ENCODE results near the gene LEMD2. TPM values are rescaled to one million over a fixed set of nuclear protein-coding genes. Genes with fewer than 3 reads are reported as not detected.

The LEMD2 gene
- polyA plus RNA-seq, 1 donor (not counting 4 experiments of a cell fraction or from before 2014, with no cell fraction given) = 48.6 TPM

DNA sequence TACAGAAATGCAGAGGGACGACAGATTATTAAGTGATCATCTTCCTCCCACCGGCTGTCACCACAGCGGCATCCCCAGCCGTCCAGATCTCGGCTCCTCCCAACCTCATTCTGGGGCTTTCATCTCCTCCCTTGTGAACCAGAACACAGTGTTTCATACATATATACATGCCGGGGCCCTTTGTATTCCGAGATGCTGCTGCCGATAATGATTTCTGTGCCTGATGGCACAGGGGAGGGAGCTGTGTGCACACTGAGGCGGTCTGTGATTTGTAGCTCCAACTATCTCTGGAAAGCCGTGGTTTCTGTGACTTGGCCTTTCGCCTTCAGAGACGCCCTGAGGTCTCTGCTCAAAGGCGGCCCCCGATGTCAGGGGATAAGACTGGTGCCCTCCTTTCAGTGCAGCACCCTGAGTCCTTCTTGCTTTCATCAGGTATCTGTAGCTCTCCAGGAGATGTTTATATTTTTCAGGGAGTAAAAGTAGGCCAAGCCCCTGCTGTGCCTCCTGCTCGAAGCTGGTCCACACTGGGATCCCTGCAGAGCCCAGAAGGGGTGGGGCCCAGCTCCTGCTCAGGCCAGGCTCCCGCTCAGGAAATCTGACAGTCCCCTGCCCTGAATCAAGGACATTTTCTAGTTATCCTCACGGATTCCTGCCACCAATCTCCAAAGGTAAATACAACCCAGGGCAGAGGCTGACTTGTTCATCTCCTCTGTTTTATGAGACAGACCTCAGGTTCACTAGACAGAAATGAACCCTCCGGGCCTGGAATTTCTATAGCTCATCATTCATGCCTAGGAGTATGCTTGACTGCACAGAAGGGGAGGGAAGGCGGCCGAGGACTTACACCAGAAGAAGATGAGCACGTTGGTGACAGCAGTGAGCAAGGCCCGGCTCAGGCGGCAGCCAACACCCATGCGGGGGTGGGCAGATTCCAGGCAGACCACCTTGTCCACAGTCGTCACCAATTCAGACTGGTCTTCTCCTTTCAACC lies 11.2 kb downstream of the LEMD2 start:
- no peak for FAIRE-seq

GRCh38 chr6:33776764-33777163 lies 12.2 kb downstream of the LEMD2 start:
- FAIRE-seq (no peak), DNase-seq (ENCODE audit: low read depth, low spot score) (no peak)
- H3K9me3 ChIP-seq (ENCODE audit: control insufficient read depth, low read depth, low read length) = no peaks in the 10 kb centered on the region
- dilution Hi-C loops (cut with MboI; ENCODE audit: extremely low pct_ligation_motif_present, low sequenced_read_pairs) = no loop called here
- H3K4me1 ChIP-seq (ENCODE audit: control insufficient read depth, extremely low read depth, insufficient read depth, low read length) = peaks cover 27% of the 10 kb centered on the region
- H3K36me3 ChIP-seq (ENCODE audit: control insufficient read depth in 2 of 2, extremely low read depth in 1 of 2, insufficient read depth in 2 of 2, low read length in 2 of 2) = peaks cover 53 to 68% of the 10 kb centered on the region in 2 experiments
- no peak for TF ChIP-seq EZH2 (IDR thresholded peaks at IDR 0.05; ENCODE audit: low read length)
- TF ChIP-seq CTCF (optimal IDR thresholded peaks at IDR 0.05 in 1 of 3, IDR thresholded peaks at IDR 0.05 in 1 of 3, conservative IDR thresholded peaks at IDR 0.05 in 1 of 3; ENCODE audit: extremely low read depth in 1 of 3, insufficient read depth in 2 of 3, low read length in 3 of 3) = no peak
- no peak overlapping the region for H3K9ac ChIP-seq (ENCODE audit: control insufficient read depth, extremely low read depth, insufficient read depth, low read length)
- H3K9me1 ChIP-seq (ENCODE audit: control insufficient read depth, extremely low read depth, insufficient read depth, low read length) = peaks cover 5% of the 10 kb centered on the region
- H3K27ac ChIP-seq (ENCODE audit: control insufficient read depth, insufficient read depth, low read length) = no peak overlapping the region
- no peak overlapping the region for H3K4me3 ChIP-seq (ENCODE audit: control insufficient read depth in 2 of 3, extremely low read depth in 1 of 3, insufficient read depth in 2 of 3, low read depth in 1 of 3, low read length in 3 of 3)
- no peak overlapping the region for H3K4me2 ChIP-seq (ENCODE audit: control insufficient read depth, extremely low read depth, insufficient read depth, low read depth, low read length)
- no peaks in the 10 kb centered on the region for H3K27me3 ChIP-seq (ENCODE audit: control insufficient read depth, extremely low read depth, insufficient read depth, low read length)
- H3K79me2 ChIP-seq (ENCODE audit: control insufficient read depth, insufficient read depth, low read length) = no peaks in the 10 kb centered on the region
- no peak overlapping the region for H2AFZ ChIP-seq (ENCODE audit: control insufficient read depth, low read length)
- H4K20me1 ChIP-seq (ENCODE audit: control insufficient read depth, extremely low read depth, insufficient read depth, low read length) = peaks cover 4% of the 10 kb centered on the region

More for the DNA sequence above, 11.2 kb downstream of the LEMD2 start:
- H3K9ac ChIP-seq (ENCODE audit: control insufficient read depth, extremely low read depth, insufficient read depth, low read length) = no peak overlapping the region
- H3K79me2 ChIP-seq (ENCODE audit: control insufficient read depth, insufficient read depth, low read length) = no peaks in the 10 kb centered on the region
- DNase-seq (ENCODE audit: low read depth, low spot score) = no peak
- peaks cover 2% of the 10 kb centered on the region for H3K9me1 ChIP-seq (ENCODE audit: control insufficient read depth, extremely low read depth, insufficient read depth, low read length)
- TF ChIP-seq CTCF (optimal IDR thresholded peaks at IDR 0.05 in 1 of 3, IDR thresholded peaks at IDR 0.05 in 1 of 3, conservative IDR thresholded peaks at IDR 0.05 in 1 of 3; ENCODE audit: extremely low read depth in 1 of 3, insufficient read depth in 2 of 3, low read length in 3 of 3) (no peak), EZH2 (IDR thresholded peaks at IDR 0.05; ENCODE audit: low read length) (no peak)
- no peak overlapping the region for H3K27ac ChIP-seq (ENCODE audit: control insufficient read depth, insufficient read depth, low read length)
- H3K4me3 ChIP-seq (ENCODE audit: control insufficient read depth in 2 of 3, extremely low read depth in 1 of 3, insufficient read depth in 2 of 3, low read depth in 1 of 3, low read length in 3 of 3) = no peak overlapping the region
- peaks cover 53 to 68% of the 10 kb centered on the region in 2 experiments for H3K36me3 ChIP-seq (ENCODE audit: control insufficient read depth in 2 of 2, extremely low read depth in 1 of 2, insufficient read depth in 2 of 2, low read length in 2 of 2)
- peaks cover 20% of the 10 kb centered on the region for H3K4me1 ChIP-seq (ENCODE audit: control insufficient read depth, extremely low read depth, insufficient read depth, low read length)
- no peaks in the 10 kb centered on the region for H3K27me3 ChIP-seq (ENCODE audit: control insufficient read depth, extremely low read depth, insufficient read depth, low read length)
- dilution Hi-C loops (cut with MboI; ENCODE audit: extremely low pct_ligation_motif_present, low sequenced_read_pairs) = no loop called here
- H4K20me1 ChIP-seq (ENCODE audit: control insufficient read depth, extremely low read depth, insufficient read depth, low read length) = peaks cover under 1% of the 10 kb centered on the region
- H2AFZ ChIP-seq (ENCODE audit: control insufficient read depth, low read length) = no peak overlapping the region
- no peak overlapping the region for H3K4me2 ChIP-seq (ENCODE audit: control insufficient read depth, extremely low read depth, insufficient read depth, low read depth, low read length)
- H3K9me3 ChIP-seq (ENCODE audit: control insufficient read depth, low read depth, low read length) = no peaks in the 10 kb centered on the region

Data from keratinocyte (primary cell).